Trophoblast cell (in vitro differentiated cells and primary cell): Measurements from ENCODE around the gene PCLO.

ENCODE experiments used
- DNase-seq, 2 donors: peaks; one replicate each; pipeline ENCODE4 v3.0.0-alpha.2; 2016
- H2AFZ ChIP-seq: 2 replicates; pipeline ENCODE4 v1.6.1; 2013; ENCODE audit warnings: low read length, moderate library complexity, mild to moderate bottlenecking; ENCODE audit not compliant: insufficient read depth, poor library complexity
- H2AK5ac ChIP-seq: 2 replicates; pipeline ENCODE4 v1.6.1; 2013; ENCODE audit warnings: mild to moderate bottlenecking, low read length
- H2BK120ac ChIP-seq: 2 replicates; pipeline ENCODE4 v1.6.1; 2013; ENCODE audit warnings: low read length, mild to moderate bottlenecking, moderate library complexity; ENCODE audit not compliant: insufficient read depth, poor library complexity
- H2BK12ac ChIP-seq: 2 replicates; pipeline ENCODE4 v1.6.1; 2013; ENCODE audit warnings: mild to moderate bottlenecking, low read length, moderate library complexity
- H2BK5ac ChIP-seq: 2 replicates; pipeline ENCODE4 v1.6.1; 2013; ENCODE audit warnings: low read length, low read depth, moderate library complexity, mild to moderate bottlenecking; ENCODE audit not compliant: poor library complexity
- H3K14ac ChIP-seq: 2 replicates; pipeline ENCODE4 v1.6.1; 2013; ENCODE audit warnings: mild to moderate bottlenecking, low read length
- H3K18ac ChIP-seq: 2 replicates; pipeline ENCODE4 v1.6.1; 2013; ENCODE audit warnings: mild to moderate bottlenecking, low read length
- H3K23ac ChIP-seq: 2 replicates; pipeline ENCODE4 v1.6.1; 2013; ENCODE audit warnings: low read length
- H3K27ac ChIP-seq: 2 replicates; pipeline ENCODE4 v1.5.1; 2013; ENCODE audit warnings: low read depth, mild to moderate bottlenecking, inconsistent platforms, low read length, moderate library complexity
- H3K27me3 ChIP-seq: 2 replicates; pipeline ENCODE4 v1.6.1; 2013; ENCODE audit warnings: inconsistent platforms, mild to moderate bottlenecking, low read length, moderate library complexity; ENCODE audit not compliant: insufficient read depth
- H3K36me3 ChIP-seq, 2 experiments: 1 replicate in 1 of 2; 2 replicates in 1 of 2; pipeline ENCODE4 v1.6.1; 2013; ENCODE audit warnings: low read length in 2 of 2, mild to moderate bottlenecking in 2 of 2, moderate library complexity in 1 of 2; ENCODE audit not compliant: insufficient read depth in 2 of 2, control insufficient read depth in 1 of 2
- H3K4ac ChIP-seq: 2 replicates; pipeline ENCODE4 v1.6.1; 2013; ENCODE audit warnings: low read depth, mild to moderate bottlenecking, low read length, moderate library complexity
- H3K4me1 ChIP-seq, 2 experiments: 1 replicate in 1 of 2; 2 replicates in 1 of 2; pipeline ENCODE4 v1.6.1; 2013; ENCODE audit warnings: low read length in 2 of 2, mild to moderate bottlenecking in 2 of 2, moderate library complexity in 1 of 2; ENCODE audit not compliant: insufficient read depth in 2 of 2, control insufficient read depth in 1 of 2
- H3K4me2 ChIP-seq: 2 replicates; pipeline ENCODE4 v1.6.1; 2013; ENCODE audit warnings: inconsistent platforms, mild to moderate bottlenecking, low read length, moderate library complexity
- H3K4me3 ChIP-seq: 2 replicates; pipeline ENCODE4 v1.5.1; 2013; ENCODE audit warnings: mild to moderate bottlenecking, low read depth, low read length, inconsistent platforms
- H3K79me1 ChIP-seq: one replicate; pipeline ENCODE4 v1.6.1; 2013; ENCODE audit warnings: low read length
- H3K79me2 ChIP-seq: 2 replicates; pipeline ENCODE4 v1.6.1; 2013; ENCODE audit warnings: low read length, mild to moderate bottlenecking; ENCODE audit not compliant: control insufficient read depth, insufficient read depth, poor library complexity
- H3K9ac ChIP-seq: 2 replicates; pipeline ENCODE4 v1.6.1; 2013; ENCODE audit warnings: mild to moderate bottlenecking, low read length
- H3K9me3 ChIP-seq: 2 replicates; pipeline ENCODE4 v1.6.1; 2013; ENCODE audit warnings: low read depth, mild to moderate bottlenecking, control low read depth, inconsistent platforms, low read length; ENCODE audit not compliant: insufficient read depth
- H4K12ac ChIP-seq: 2 replicates; pipeline ENCODE4 v1.6.1; 2013; ENCODE audit warnings: low read depth, mild to moderate bottlenecking, low read length, moderate library complexity
- H4K8ac ChIP-seq: 2 replicates; pipeline ENCODE4 v1.6.1; 2013; ENCODE audit warnings: low read depth, mild to moderate bottlenecking, low read length, moderate library complexity
- H4K91ac ChIP-seq: one replicate; pipeline ENCODE4 v1.6.1; 2013; ENCODE audit warnings: low read depth, mild to moderate bottlenecking, low read length, moderate library complexity
- WGBS: extraction: QIAGEN DNeasy Blood & Tissue Kit; methylation state at CpG from one replicate; pipeline ENCODE4 v1.1.7; 2013; ENCODE audit warnings: missing lambda C conversion rate; ENCODE audit not compliant: insufficient read length, insufficient coverage; ENCODE audit errors: extremely low coverage; 5-methylcytosine and 5-hydroxymethylcytosine counted together

PCLO gene

DNA sequence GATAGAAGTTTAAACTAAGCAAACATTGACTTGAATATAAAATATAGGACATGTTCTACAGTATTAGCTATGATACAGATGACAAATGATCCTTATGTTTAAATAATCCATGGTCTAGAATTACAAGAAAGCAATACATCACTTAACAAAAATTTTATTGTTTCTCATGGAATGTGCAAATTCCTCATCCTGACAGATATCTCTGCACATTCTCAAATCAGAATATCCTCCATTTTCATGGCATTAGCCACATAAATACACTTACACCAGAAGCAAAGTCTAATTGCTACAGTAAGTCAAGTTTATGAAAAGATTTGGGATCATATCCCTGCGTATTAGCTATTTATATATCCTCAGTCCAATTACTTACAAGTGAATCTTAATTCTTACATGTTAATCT is 57.6 kb downstream of the PCLO start:
- Histone ChIP-seq H3K4me1 (no peaks in the 10 kb centered on the region), H3K14ac (no peak overlapping the region), H4K8ac (no peak overlapping the region), H3K27ac (no peak overlapping the region), H3K4ac (no peak overlapping the region), H3K79me1 (no peaks in the 10 kb centered on the region), H3K4me2 (no peak overlapping the region), H3K9me3 (no peaks in the 10 kb centered on the region), H3K9ac (no peak overlapping the region), H3K23ac (no peak overlapping the region), H3K27me3 (no peaks in the 10 kb centered on the region), H2BK12ac (no peak overlapping the region), H2AK5ac (no peak overlapping the region), H3K36me3 (no peaks in the 10 kb centered on the region), H3K79me2 (no peaks in the 10 kb centered on the region), H4K12ac (no peak overlapping the region), H2BK120ac (no peak overlapping the region), H4K91ac (no peak overlapping the region), H2BK5ac (no peak overlapping the region), H3K18ac (no peak overlapping the region), H3K4me3 (no peak overlapping the region), H2AFZ (no peak overlapping the region)
- no peak for DNase-seq
- no CpG with 5 or more reads among the region's 1 CpG for WGBS

DNA sequence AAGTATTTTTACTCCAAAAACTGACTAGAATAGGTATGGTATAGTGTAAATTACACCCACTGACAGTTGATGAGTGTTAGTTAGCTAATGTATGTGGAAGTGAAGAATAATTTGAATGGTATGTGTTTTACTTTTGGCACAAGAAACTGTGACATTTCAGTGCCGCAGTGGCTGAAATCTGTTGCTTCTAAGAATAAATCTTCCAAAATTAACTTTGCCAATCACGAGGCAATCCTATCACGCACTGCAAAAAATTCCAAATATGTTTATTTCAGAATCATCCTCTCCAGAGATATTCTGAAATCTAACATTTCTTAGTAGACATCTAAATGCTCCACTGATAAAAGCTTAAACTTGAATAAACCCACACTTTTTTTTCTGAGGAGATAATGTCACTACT is 61.2 kb downstream of the PCLO start:
- WGBS, result no CpG with 5 or more reads among the region's 3 CpGs
- H3K4me2 ChIP-seq, result no peak overlapping the region

DNA sequence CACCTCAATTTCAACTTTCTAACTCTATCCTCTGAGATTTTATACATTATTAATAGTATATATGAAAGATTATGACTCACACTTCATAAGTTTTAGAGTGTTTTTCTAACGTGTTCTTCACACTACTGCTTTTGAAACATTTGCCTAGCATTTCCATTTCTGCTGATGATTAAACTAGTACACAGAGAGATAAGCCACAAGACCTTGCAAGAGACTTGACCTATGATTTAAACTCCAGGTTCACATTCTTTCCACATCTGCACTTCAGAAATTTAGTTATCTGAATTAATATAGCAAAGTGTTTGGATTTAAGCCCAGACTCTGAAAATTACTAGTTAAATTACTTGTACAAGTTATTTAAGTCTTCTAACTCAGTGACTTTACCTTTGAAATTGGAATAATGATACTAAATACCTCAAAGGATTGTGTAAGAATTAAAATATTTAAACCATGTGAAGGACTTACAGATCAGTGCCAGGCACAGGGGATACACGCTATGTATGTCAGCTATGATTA is 66.6 kb downstream of the PCLO start:
- Histone ChIP-seq H3K79me1 (no peaks in the 10 kb centered on the region), H3K23ac (no peak overlapping the region), H3K14ac (no peak overlapping the region), H4K12ac (no peak overlapping the region), H3K27ac (no peak overlapping the region), H3K4me1 (no peaks in the 10 kb centered on the region), H2BK5ac (no peak overlapping the region), H3K18ac (no peak overlapping the region), H3K9me3 (no peaks in the 10 kb centered on the region), H3K27me3 (no peaks in the 10 kb centered on the region), H2BK12ac (no peak overlapping the region), H3K4ac (no peak overlapping the region), H3K36me3 (no peaks in the 10 kb centered on the region), H4K91ac (no peak overlapping the region), H3K4me2 (no peak overlapping the region), H4K8ac (no peak overlapping the region), H2AFZ (no peak overlapping the region), H3K9ac (no peak overlapping the region), H2AK5ac (no peak overlapping the region), H3K4me3 (no peak overlapping the region), H3K79me2 (no peaks in the 10 kb centered on the region), H2BK120ac (no peak overlapping the region)
- DNase-seq, result no peak
- WGBS, result no CpG with 5 or more reads among the region's 2 CpGs

More for the DNA sequence above, 61.2 kb downstream of the PCLO start:
- Histone ChIP-seq H4K12ac (no peak overlapping the region), H2AFZ (no peak overlapping the region), H4K8ac (no peak overlapping the region), H3K4me1 (no peaks in the 10 kb centered on the region), H2BK120ac (no peak overlapping the region), H3K79me2 (no peaks in the 10 kb centered on the region), H3K4ac (no peak overlapping the region), H4K91ac (no peak overlapping the region), H3K27me3 (no peaks in the 10 kb centered on the region), H2BK5ac (no peak overlapping the region), H3K4me3 (no peak overlapping the region), H3K36me3 (no peaks in the 10 kb centered on the region), H3K9me3 (no peaks in the 10 kb centered on the region), H3K79me1 (no peaks in the 10 kb centered on the region), H2BK12ac (no peak overlapping the region), H2AK5ac (no peak overlapping the region), H3K9ac (no peak overlapping the region), H3K27ac (no peak overlapping the region), H3K23ac (no peak overlapping the region), H3K18ac (no peak overlapping the region), H3K14ac (no peak overlapping the region)
- no peak for DNase-seq

DNA sequence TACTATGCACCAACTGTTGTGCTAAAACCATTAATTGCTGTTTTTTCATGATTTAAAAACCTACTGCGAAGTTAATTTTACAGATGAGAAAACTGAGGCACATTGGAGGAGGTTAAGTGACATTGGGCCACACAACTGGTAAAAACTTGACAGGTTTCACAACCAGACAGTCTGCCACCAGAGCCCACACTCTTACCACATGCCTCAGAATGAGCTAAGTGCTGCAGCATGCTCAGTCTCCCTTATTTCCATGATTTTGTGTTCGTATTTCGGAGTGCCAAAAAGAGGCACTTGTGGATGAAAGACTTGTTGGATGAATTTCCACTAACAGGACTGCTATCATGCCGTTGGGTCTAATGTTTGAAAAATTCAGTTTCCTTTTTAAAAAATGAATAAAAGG is 77.4 kb downstream of the PCLO start:
- H3K36me3 ChIP-seq, result no peaks in the 10 kb centered on the region
- no peak overlapping the region for H2BK12ac ChIP-seq
- H3K23ac ChIP-seq, result no peak overlapping the region
- no peak overlapping the region for H3K4ac ChIP-seq
- no peak overlapping the region for H2AFZ ChIP-seq
- no peaks in the 10 kb centered on the region for H3K27me3 ChIP-seq
- H2BK5ac ChIP-seq, result no peak overlapping the region
- H3K4me1 ChIP-seq, result no peaks in the 10 kb centered on the region
- H3K79me1 ChIP-seq, result no peaks in the 10 kb centered on the region
- no peak overlapping the region for H3K4me2 ChIP-seq
- no peak overlapping the region for H4K12ac ChIP-seq
- no peak overlapping the region for H3K18ac ChIP-seq
- no peak overlapping the region for H2BK120ac ChIP-seq
- no peak overlapping the region for H2AK5ac ChIP-seq
- peak in 1 of 2 donors; percentile 9 for DNase-seq
- no peak overlapping the region for H3K27ac ChIP-seq
- no peaks in the 10 kb centered on the region for H3K79me2 ChIP-seq
- H3K14ac ChIP-seq, result no peak overlapping the region
- H3K4me3 ChIP-seq, result no peak overlapping the region
- H4K91ac ChIP-seq, result no peak overlapping the region
- no peak overlapping the region for H3K9ac ChIP-seq
- WGBS, result no CpG with 5 or more reads among the region's 4 CpGs
- H3K9me3 ChIP-seq, result no peaks in the 10 kb centered on the region
- no peak overlapping the region for H4K8ac ChIP-seq
